Effector memory CD8-positive, alpha-beta T cell (primary cell): ENCODE data around the gene MRPL41.
"Not testable (repeated sequence)": the region's sequence is repeated elsewhere in the genome, so short reads cannot be mapped to it uniquely, and the experiment has no call there.

Experiments
- ATAC-seq: fragments of 150-1000 bp; cut with Tn5 transposase; replicated peaks from 2 replicates; pipeline ENCODE4 v1.10.0; 2021; ENCODE audit warnings: mild to moderate bottlenecking, moderate library complexity
- DNase-seq, 3 experiments: peaks; one replicate each; pipeline ENCODE4 v3.0.0; 2021
- H3K27ac Mint-ChIP-seq, 2 donors: one replicate each; pipeline ENCODE4 v1.8.0; 2022; ENCODE audit warnings: mild to moderate bottlenecking in 2 of 2, mixed read lengths in 2 of 2, moderate library complexity in 2 of 2
- H3K27me3 Mint-ChIP-seq, 2 donors: one replicate each; pipeline ENCODE4 v1.8.0; 2022; ENCODE audit warnings: mixed read lengths in 2 of 2
- H3K36me3 Mint-ChIP-seq: one replicate; pipeline ENCODE4 v1.8.0; 2022; ENCODE audit warnings: mild to moderate bottlenecking, moderate library complexity, mixed read lengths; ENCODE audit not compliant: insufficient read depth
- H3K4me1 Mint-ChIP-seq, 2 donors: one replicate each; pipeline ENCODE4 v1.8.0; 2022; ENCODE audit warnings: low read depth in 2 of 2, mixed read lengths in 2 of 2
- H3K4me3 Mint-ChIP-seq, 2 donors: one replicate each; pipeline ENCODE4 v1.8.0; 2022; ENCODE audit warnings: mild to moderate bottlenecking in 2 of 2, mixed read lengths in 2 of 2, moderate library complexity in 2 of 2
- H3K9me3 Mint-ChIP-seq, 2 donors: one replicate each; pipeline ENCODE4 v1.8.0; 2022; ENCODE audit warnings: mixed read lengths in 2 of 2
- total RNA-seq, 9 experiments: gene quantifications; one replicate each; lab custom pipeline; 2026; lab: John Stamatoyannopoulos, UW

Gene MRPL41
- total RNA-seq = 5.3 to 43.8 (median 26.7) reads per million in 9 experiments

- ATAC-seq (peak; percentile 92), DNase-seq (peak; percentile 69 to 79 (median 74))
- H3K27me3 Mint-ChIP-seq = no peaks in the 10 kb centered on the region
- peak within 1 kb of the TSS; percentile 86 for H3K4me3 Mint-ChIP-seq
- H3K9me3 Mint-ChIP-seq = no peaks in the 10 kb centered on the region
- peaks cover 8 to 11% of the 10 kb centered on the region in 2 donors for H3K4me1 Mint-ChIP-seq
- H3K27ac Mint-ChIP-seq = peak within 1 kb of the TSS in 1 of 2 donors; percentile 78
- H3K36me3 Mint-ChIP-seq = peaks cover 21% of the 10 kb centered on the region
These were observed at the start of gene MRPL41 for GRCh38 chr9:137551264-137552021. Gene MRPL41 (plus strand): TSS chr9:137551879. CDS start chr9:137552082, 203 bp downstream.

DNA sequence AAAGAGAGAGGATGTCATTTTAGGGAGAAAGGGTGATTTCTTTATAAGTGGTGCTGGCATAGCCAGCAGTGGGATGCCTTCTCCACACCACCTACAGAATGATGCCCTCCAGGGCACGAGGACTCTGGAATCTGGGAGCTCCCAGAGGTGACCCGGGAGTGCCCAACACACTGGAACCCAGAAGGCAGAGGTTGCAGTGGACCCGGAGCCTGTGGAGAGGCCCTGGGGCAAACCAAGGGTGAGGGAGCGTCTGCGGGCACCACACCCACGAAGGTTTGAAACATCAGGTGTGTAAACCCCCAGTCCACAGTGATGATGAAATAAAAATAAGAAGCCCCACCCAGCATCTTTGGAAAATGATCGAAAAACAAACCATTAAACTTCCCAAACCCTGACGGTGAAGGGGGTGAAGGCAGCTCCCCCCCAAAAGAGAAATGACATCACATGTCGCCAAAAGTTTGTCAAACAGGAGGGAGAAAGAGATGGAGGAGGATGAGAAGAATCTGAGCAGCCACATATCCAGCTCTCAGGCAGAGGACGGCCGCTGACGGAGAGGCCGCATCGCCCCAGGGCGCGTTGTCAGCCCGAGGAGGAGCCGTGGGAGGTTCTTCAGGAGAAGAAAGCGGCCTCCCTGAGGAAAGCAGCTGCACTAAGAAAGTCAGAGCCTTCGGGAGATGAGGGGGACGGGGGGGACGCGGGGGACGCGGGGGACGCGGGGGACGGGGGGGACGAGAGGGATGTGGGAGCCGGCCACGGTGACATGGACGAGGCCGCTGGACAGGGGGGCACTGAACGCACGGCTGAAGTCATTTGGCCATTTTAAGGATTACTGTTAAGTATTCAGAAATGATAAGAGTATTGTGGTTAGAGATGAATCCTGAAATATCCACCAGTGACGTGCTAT is 49.4 kb upstream of the MRPL41 start:
- Mint-ChIP-seq H3K9me3 (no peaks in the 10 kb centered on the region), H3K4me3 (peak overlapping the region; percentile 64 to 71)

DNA sequence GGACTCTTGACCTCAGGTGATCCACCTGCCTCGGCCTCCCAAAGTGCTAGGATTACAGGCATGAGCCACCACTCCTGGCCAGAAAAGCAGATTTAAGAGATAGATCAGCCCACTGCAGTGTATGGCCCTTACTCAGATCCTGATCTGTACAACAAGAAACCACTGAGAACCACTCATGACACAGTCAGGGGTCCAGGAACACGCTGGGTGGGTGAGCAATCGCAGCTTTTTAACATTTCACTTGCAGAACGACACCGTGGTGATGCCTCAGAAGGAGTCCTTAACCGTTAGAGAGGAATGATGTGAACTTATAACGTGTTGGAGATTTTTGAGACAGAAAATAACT is 47.3 kb upstream of the MRPL41 start:
- peaks cover 16% of the 10 kb centered on the region for H3K36me3 Mint-ChIP-seq

More for the DNA sequence above, 49.4 kb upstream of the MRPL41 start:
- no peak for ATAC-seq
- DNase-seq = no peak
- H3K27me3 Mint-ChIP-seq = no peaks in the 10 kb centered on the region
- H3K36me3 Mint-ChIP-seq = peaks cover 16% of the 10 kb centered on the region
- H3K27ac Mint-ChIP-seq = peak overlapping the region; percentile 96
- H3K4me1 Mint-ChIP-seq = peaks cover 4 to 12% of the 10 kb centered on the region in 2 donors

GRCh38 chr9:137505421-137506140 is 46.1 kb upstream of the MRPL41 start:
- H3K36me3 Mint-ChIP-seq = peaks cover 16% of the 10 kb centered on the region
- H3K4me1 Mint-ChIP-seq = peaks cover 4 to 8% of the 10 kb centered on the region in 2 donors
- ATAC-seq = no peak
- no peaks in the 10 kb centered on the region for H3K9me3 Mint-ChIP-seq
- no peak overlapping the region for H3K27ac Mint-ChIP-seq
- no peaks in the 10 kb centered on the region for H3K27me3 Mint-ChIP-seq
- H3K4me3 Mint-ChIP-seq = no peak overlapping the region
- DNase-seq = no peak

More for the DNA sequence above, 47.3 kb upstream of the MRPL41 start:
- DNase-seq (no peak), ATAC-seq (no peak)
- H3K4me3 Mint-ChIP-seq = no peak overlapping the region
- no peak overlapping the region for H3K27ac Mint-ChIP-seq
- H3K27me3 Mint-ChIP-seq = no peaks in the 10 kb centered on the region
- no peaks in the 10 kb centered on the region for H3K9me3 Mint-ChIP-seq
- H3K4me1 Mint-ChIP-seq = peaks cover 4 to 8% of the 10 kb centered on the region in 2 donors

DNA sequence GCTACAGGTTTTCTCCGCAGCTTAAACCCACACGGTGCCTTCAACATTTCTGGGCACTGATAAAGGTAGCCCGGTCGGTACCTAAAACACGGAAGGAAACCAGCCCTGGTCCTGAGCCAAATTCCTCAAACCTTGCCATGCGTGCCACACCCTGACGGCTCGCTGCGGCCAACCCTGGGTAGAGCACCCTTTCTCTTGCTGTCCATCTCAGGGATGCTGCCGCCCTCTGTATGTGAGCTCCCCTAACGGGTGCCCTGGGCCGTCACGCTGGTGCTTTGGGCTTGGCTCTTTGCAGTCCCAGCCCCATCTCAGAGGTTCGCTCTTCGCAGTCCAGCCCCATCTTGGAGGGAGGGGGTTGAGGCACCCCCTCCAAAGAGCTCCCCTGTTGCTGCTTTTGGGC is 45.4 kb upstream of the MRPL41 start:
- Mint-ChIP-seq H3K4me3 (no peak overlapping the region), H3K27ac (no peak overlapping the region), H3K9me3 (no peaks in the 10 kb centered on the region), H3K36me3 (peaks cover 16% of the 10 kb centered on the region), H3K27me3 (no peaks in the 10 kb centered on the region), H3K4me1 (peaks cover 4 to 8% of the 10 kb centered on the region in 2 donors)
- ATAC-seq (no peak), DNase-seq (no peak)

- DNase-seq (no peak), ATAC-seq (no peak)
- H3K27ac Mint-ChIP-seq = no peak overlapping the region
- peaks cover 4 to 8% of the 10 kb centered on the region in 2 donors for H3K4me1 Mint-ChIP-seq
- no peak overlapping the region for H3K4me3 Mint-ChIP-seq
- H3K27me3 Mint-ChIP-seq = no peaks in the 10 kb centered on the region
- H3K36me3 Mint-ChIP-seq = peaks cover 14% of the 10 kb centered on the region
- no peaks in the 10 kb centered on the region for H3K9me3 Mint-ChIP-seq
These were observed 44.9 kb upstream of the MRPL41 start for GRCh38 chr9:137506702-137507171.

DNA sequence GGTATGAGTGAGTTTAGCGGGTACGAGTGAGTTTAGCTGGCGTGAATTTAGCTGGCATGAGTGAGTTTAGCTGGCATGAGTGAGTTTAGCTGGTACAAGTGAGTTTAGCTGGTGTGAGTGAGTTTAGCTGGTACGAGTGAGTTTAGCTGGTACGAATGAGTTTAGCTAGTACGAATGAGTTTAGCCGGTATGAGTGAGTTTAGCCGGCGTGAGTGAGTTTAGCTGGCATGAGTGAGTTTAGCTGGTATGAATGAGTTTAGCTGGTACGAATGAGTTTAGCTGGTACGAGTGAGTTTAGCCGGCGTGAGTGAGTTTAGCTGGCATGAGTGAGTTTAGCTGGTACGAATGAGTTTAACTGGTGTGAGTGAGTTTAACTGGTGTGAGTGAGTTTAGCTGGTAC is 42.5 kb upstream of the MRPL41 start:
- DNase-seq = no peak
- no peaks in the 10 kb centered on the region for H3K36me3 Mint-ChIP-seq
- H3K9me3 Mint-ChIP-seq = no peaks in the 10 kb centered on the region
- H3K4me1 Mint-ChIP-seq = peaks cover 4 to 6% of the 10 kb centered on the region in 2 donors
- no peak for ATAC-seq
- no peaks in the 10 kb centered on the region for H3K27me3 Mint-ChIP-seq
- H3K4me3 Mint-ChIP-seq = no peak overlapping the region
- H3K27ac Mint-ChIP-seq = peak overlapping the region in 1 of 2 donors; percentile 5

GRCh38 chr9:137511126-137511525 is 40.6 kb upstream of the MRPL41 start:
- not testable (repeated sequence) for H3K27ac Mint-ChIP-seq, H3K27me3 Mint-ChIP-seq, H3K9me3 Mint-ChIP-seq, H3K4me3 Mint-ChIP-seq, ATAC-seq, H3K4me1 Mint-ChIP-seq, H3K36me3 Mint-ChIP-seq, DNase-seq

DNA sequence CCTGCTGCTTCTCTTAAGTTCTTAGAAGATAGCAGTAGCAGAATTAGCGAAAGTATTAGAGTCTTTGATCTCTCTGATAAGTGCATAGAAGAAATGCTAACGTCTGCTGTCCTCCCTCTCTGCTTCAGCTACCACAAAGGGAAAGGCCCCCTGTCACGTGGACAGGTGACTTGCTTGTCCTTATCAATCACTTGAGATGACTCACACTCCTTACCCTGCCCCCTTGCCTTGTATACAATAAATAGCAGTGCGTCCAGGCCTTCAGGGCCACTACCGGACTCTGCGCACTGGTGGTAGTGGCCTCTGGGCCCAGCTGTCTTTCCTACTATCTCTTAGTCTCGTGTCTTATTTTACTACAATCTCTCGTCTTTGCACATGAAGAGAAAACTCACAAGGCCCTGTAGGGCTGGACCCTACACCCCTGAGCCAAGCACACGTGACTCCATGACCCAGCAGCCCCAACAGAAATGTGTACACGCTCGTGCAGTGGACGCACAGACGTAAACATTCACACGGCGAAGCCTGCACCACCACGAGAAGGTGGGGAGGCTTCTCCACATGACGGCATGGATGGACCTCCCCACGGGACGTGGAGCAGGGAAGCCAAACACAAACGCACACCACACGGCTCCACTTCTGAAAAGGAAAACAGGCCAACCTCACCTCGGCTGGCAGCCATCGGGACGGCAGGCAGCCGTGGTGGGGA is 39.8 kb upstream of the MRPL41 start:
- no peaks in the 10 kb centered on the region for H3K27me3 Mint-ChIP-seq
- H3K4me1 Mint-ChIP-seq = peaks cover 4 to 6% of the 10 kb centered on the region in 2 donors
- no peaks in the 10 kb centered on the region for H3K9me3 Mint-ChIP-seq
- no peak overlapping the region for H3K4me3 Mint-ChIP-seq
- H3K27ac Mint-ChIP-seq = no peak overlapping the region
- no peaks in the 10 kb centered on the region for H3K36me3 Mint-ChIP-seq
- ATAC-seq = no peak
- no peak for DNase-seq

- not testable (repeated sequence) for H3K4me1 Mint-ChIP-seq, H3K4me3 Mint-ChIP-seq, H3K27me3 Mint-ChIP-seq, H3K9me3 Mint-ChIP-seq, H3K36me3 Mint-ChIP-seq, ATAC-seq, DNase-seq
- peak overlapping the region in 1 of 2 donors; percentile 16 for H3K27ac Mint-ChIP-seq
These were observed 38.5 kb upstream of the MRPL41 start for GRCh38 chr9:137513136-137513535.

DNA sequence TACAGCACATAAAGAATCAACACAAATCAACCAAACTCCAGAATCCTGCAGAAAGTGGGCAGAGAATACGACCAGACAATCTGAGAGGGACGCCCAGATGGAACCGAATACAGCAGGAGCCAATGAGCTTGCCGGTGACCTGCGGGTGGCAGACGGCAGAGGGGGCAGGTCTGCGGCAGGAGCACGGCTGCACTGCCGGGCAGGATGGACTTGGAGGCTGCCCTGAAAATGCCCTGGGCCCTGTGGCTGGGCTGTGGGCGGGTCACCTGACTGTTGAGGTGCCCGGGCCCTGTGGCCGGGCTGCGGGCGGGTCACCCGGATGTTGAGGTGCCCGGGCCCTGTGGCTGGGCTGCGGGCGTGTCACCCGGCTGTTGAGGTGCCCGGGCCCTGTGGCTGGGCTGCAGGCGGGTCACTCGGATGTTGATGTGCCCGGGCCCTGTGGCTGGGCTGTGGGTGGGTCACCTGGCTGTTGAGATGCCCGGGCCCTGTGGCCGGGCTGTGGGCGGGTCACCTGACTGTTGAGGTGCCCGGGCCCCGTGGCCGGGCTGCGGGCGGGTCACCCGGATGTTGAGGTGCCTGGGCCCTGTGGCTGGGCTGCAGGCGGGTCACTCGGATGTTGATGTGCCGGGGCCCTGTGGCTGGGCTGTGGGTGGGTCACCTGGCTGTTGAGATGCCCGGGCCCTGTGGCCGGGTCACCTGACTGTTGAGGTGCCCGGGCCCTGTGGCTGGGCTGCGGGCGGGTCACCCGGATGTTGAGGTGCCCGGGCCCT is 37.7 kb upstream of the MRPL41 start:
- not testable (repeated sequence) for H3K4me1 Mint-ChIP-seq, H3K27me3 Mint-ChIP-seq, H3K36me3 Mint-ChIP-seq, DNase-seq, H3K9me3 Mint-ChIP-seq
- peak overlapping the region in 1 of 2 donors; percentile 54 for H3K4me3 Mint-ChIP-seq
- ATAC-seq = peak; percentile 32
- H3K27ac Mint-ChIP-seq = peak overlapping the region; percentile 16 to 19

- DNase-seq (no peak), ATAC-seq (no peak)
- Mint-ChIP-seq H3K36me3 (no peaks in the 10 kb centered on the region), H3K27me3 (no peaks in the 10 kb centered on the region), H3K4me1 (peaks cover 4 to 6% of the 10 kb centered on the region in 2 donors), H3K27ac (no peak overlapping the region), H3K9me3 (no peaks in the 10 kb centered on the region), H3K4me3 (no peak overlapping the region)
These were observed 36.9 kb upstream of the MRPL41 start for GRCh38 chr9:137514691-137515337.
